NCI-H2227 (cell line): Measurements from ENCODE around the gene KRT81.
"Not testable (repeated sequence)": the region's sequence is repeated elsewhere in the genome, so short reads cannot be mapped to it uniquely, and the experiment has no call there.

Experiments
- DNase-seq: peaks from one replicate; lab custom pipeline; 2025; ENCODE audit not compliant: unreplicated experiment; lab: John Stamatoyannopoulos, UW

The KRT81 gene

DNA sequence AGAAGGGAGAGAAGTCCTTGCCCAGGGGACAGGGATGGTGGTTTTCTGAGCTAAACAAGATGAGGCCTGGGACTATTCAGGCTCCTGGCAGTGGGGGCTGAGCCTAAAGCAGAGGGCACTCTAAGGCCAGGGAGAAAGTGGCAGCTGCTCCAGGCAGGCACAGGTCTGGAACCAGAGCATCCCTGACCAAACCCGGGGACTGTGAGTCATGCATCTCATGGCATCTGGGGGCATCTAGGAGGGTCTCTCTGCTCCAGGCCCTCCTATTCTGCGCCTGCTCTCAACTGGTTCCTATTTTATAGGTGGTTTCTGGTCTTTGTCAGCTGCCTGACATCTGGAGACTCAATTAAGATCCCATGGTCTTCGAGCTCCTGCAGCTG lies 46.7 kb downstream of the KRT81 start:
- DNase-seq, result no peak

DNA sequence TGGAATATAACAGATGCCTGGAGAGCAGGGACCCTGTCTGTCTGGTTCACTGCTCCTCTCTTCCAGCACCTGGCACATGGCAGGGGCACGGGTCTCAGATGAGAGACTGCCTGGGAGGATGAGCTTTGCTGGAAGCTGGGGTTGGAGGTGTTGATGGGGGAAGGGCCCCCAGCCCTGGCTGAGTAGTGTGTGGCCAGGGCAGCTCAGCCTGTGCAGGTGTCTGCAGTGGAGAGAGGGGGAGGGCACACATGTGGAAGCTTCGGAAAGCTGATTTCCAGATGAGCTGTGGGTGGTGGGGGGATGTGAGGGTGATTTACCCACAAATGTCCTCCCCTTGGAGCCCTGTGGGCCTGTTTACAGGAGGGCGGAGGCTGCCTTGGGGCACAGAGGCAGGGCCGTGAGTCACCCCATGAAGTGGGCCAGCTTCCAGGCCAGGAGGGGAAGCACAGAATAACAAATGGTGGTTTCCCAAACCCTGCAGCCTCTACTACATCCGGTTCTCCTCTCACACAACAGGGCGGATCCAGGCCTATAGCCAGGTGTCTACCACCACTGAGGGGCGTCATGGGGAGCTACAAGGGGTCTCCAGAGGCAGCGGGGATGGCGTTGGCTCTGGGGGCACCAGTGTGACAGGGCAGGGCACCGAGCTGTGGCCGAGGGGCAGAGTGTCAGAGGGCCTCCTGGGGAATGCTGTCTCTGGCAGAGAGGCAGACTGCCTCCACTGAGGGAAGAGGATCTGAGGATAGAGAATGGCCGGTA lies 47.3 kb downstream of the KRT81 start:
- DNase-seq, result no peak

DNA sequence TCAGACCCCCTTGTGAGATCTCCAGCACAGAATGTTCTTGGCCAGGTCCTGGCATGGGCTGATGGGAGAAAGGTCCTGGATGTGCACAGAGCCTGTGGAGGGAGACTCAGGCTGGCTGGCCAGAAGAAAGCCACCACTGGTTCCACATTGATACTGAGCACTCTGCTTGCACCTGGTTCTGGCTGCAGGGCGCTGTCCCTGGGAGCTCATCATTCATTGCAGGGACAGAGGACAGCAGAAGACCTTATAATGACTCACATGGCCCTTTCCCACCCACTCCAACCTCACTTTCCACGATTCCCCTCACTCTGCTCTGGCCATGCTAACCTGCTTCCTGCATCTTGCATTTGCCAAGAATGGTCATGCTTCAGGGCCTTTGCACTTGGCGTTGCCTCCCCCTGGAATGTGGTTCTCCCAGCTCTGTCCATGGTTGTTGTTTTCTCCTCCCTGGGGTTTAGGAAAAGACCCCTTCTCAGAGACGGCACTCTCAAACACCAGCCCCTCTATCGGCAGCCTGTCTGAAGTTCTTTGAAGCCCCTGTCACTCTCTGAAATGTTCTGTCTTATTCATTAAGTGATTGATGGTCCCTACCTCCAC lies 48.0 kb downstream of the KRT81 start:
- no peak for DNase-seq

DNA sequence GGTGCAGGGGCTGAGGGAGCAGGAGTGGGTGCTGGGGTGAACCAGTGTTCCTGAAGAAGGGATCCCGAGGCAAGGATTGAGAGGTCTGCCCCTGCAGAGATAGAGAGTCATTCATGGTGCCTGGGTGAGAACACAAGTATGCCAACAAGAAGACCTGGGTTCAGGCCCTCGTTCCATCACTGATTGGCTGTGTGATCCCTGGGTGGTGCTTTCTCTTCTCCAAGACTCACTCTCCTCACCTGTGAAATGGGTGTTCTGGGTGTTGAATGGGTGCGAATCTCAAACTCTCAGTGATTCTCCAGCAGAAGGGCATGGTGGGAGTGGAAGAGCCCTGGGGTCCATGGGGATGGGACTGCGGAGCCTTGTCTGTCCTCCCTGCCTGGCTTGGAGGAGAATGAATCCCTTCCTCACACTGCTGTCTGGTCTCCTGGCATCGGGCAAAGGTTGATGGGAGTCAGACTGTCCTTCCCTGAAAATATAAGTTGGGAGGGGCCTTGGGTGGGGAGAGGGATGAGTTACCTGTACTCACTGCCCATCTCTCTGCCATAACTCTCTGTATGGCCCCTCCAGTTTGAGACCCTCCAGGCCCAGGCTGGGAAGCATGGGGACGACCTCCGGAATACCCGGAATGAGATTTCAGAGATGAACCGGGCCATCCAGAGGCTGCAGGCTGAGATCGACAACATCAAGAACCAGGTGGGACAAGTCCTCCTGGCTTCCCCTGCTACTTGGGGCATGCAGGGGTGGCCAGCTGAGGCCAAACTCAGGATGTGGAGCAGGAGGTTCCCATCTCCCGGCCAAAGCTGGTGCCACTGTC lies 48.7 kb downstream of the KRT81 start:
- DNase-seq, result no peak

DNA sequence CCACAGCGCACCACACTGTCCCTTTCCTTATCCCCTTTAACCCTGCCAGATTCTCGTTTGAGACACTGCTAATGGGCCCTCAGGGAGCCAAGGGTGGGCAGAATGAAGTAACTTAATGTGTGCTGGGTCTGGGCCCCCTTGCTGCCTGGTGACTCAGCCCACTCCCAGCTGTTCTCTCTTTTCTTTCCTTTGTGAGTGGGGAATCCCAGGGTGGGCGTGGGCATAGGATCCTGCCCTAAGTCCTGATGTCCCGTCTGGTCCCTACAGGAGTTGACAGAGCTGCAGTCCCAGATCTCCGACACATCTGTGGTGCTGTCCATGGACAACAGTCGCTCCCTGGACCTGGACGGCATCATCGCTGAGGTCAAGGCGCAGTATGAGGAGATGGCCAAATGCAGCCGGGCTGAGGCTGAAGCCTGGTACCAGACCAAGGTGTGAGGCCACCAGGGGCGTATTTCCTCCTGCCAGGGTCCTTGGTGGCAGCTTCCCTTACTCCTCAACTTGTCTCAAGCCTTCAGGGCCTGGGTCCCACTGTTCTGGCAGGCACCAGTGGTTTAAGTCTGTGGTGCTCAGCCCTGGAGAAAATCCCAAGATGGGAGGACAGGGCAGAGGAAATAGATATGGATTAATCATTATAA lies 50.0 kb downstream of the KRT81 start:
- no peak for DNase-seq

DNA sequence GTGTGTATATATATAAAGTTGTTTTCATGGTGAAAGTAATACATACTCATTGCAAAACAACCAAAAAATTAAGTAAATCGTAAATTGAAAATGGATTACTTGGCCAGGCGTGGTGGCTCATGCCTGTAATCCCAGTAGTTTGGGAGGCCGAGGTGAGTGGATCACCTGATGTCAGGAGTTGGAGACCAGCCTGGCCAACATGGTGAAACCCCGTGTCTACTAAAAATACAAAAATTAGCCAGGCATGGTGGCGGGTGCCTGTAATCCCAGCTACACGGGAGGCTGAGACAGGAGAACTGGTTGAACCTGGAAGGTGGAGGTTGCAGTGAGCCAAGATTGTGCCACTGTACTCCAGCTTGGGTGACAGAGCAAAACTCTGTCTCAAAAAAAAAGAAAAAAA lies 51.1 kb downstream of the KRT81 start:
- not testable (repeated sequence) for DNase-seq

DNA sequence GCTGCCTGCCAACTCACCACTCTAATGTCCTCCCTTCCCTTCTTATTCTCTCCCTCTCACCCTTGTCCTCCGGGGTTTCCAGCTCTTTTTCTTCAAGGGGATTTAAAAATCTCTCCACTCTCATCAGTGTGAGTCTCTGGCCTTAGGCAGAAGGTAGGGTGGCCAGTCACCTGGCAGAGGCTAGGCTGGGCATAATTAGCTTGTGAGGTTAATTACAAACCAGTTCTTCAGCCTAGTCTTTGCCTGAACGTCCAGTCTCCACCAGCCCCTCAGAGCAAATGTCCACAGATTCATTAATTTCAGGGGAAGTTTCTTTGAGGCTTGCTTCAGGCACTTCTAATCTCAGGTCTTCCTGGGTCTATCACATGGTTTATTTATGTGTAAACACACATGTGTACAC lies 51.6 kb downstream of the KRT81 start:
- no peak for DNase-seq

DNA sequence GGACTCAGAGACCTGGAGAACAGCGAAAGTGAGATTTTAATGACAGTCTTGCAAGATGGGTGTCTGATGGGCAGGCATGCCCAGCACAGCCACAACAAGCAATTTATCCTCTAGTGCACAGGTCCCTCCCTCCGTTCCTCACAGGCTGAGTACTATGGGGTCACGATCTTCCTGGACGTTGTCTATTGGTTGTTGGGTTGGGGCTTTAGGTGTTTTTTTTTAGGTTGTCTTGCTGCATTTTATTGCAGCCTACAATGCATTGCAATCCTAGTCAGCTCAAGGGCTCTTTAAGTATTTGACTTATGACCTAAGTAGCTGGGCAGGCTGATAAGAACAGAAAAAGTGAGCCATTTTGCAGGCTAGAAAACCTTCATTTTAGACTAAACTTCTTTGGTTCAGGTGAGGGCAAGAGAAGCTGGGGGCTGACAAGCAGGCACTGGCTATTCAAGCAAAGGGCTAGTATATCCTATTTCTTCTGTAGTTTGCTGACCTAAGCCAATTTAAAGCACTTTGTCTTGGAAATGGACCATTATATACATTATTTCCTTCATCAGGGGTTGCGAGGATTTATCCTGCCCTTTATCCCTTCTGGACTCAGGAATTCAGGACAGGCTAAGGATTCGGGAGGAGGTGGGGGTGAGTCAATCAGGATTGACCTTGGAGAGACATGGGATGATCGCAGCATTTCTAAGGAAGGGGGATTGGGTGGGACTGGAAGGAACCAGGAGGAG lies 52.3 kb downstream of the KRT81 start:
- DNase-seq, result no peak

DNA sequence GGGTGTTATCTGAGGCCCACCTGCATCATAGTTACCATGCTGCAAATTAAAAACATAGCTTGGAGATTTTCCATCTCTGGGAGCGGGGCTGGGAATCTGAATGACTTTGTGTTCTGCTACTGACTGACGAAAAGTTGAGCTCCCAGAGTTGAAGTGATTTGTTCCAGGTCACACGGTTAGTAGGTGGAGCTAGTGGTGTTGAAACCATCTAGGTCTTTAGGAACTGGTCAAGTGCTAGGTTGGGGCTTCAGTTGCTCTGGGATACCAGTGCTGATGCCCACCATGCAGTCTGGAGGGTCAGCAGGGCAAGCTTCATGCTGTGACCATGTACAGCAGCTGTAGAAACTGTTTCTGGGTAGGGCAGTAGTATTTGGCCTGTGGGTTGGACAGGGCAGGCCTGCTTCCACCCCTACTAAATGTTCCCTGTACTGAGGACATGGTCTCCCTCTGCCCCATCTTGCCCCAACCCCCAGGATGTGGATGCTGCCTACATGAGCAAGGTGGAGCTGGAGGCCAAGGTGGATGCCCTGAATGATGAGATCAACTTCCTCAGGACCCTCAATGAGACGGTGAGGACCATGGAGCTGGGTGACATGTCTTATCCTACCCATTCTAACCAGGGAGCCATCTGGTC lies 53.0 kb downstream of the KRT81 start:
- no peak for DNase-seq

DNA sequence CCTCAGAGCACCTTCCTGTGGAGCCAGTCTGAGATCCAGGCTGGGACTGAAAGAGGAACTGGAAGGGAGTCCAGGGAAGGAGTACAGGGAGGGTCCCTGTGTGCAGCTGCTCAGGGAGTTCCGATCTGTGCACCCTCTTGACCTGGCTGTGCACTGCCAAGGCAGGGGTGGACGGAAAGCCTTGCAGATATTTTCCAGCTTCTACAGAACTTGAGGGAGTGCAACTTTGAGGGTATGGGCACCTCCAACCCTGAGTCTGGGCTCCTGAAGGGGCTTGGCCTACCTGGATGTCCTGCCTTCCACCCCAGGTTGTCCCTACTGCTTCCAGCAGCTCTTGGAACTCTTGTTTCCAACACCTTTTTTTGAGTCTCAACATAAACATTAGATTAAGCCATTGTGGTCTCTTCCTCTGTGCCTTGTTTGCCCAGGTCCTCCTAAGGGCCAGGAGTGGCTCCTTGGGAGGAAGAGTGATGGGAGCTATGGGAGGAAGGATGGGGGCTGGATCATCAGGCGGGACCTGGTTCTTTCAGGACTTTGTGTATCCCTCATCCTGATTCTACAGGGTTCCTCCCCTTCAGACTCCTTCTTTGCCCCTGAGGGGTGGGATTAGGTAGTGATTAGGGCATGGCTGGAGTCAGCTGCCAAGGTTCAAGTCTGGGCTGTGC lies 54.8 kb downstream of the KRT81 start:
- DNase-seq, result no peak
